Measurements from ENCODE around the gene ALPK1.

Gene ALPK1

DNA sequence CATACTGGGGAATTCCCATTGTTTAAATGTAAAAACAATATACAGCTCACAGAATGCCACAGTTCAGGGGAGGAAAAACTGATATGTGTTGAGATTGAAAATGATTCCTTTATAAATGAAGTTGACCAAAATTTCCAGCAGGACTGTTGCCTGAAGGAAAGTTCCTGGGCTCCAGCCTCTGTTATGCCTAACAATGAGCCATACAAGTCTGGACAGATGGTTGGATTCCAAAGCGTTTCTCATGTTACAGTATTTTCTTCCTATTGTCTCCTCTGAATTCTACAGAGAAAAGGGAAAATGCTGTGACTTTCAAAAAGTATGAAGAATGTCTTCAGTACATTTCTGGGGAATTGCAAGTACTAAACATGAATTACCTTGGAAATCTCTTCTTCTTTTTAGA is 73.3 kb downstream of the ALPK1 start:
- no peak overlapping the region for H3K27ac ChIP-seq (ENCODE audit: low read length, poor library complexity, severe bottlenecking)
- no peak overlapping the region for H3K9ac ChIP-seq (ENCODE audit: low read length)
- no peaks in the 10 kb centered on the region for H3K36me3 ChIP-seq (ENCODE audit: control insufficient read depth in 1 of 2, insufficient read depth in 2 of 2, low read depth in 1 of 2, low read length in 2 of 2)
- H3K4ac ChIP-seq (ENCODE audit: low read depth in 1 of 2, low read length in 2 of 2), result no peak overlapping the region
- H2AK5ac ChIP-seq (ENCODE audit: low read length, severe bottlenecking), result no peak overlapping the region
- WGBS, result 100% methylated on average over 1 of the region's 1 CpG
- no peak overlapping the region for H3K14ac ChIP-seq (ENCODE audit: low read length in 2 of 2)
- no peak overlapping the region for H3K4me3 ChIP-seq (ENCODE audit: insufficient read depth in 1 of 2, low read depth in 1 of 2, low read length in 2 of 2)
- no peak overlapping the region for H2AFZ ChIP-seq (ENCODE audit: low read depth, low read length)
- H3K27me3 ChIP-seq (ENCODE audit: control insufficient read depth in 1 of 2, insufficient read depth in 1 of 2, low read length in 2 of 2), result no peaks in the 10 kb centered on the region
- no peak overlapping the region for H3K23ac ChIP-seq (ENCODE audit: low read length in 2 of 2)
- no peak overlapping the region for H2BK120ac ChIP-seq (ENCODE audit: low read depth, low read length)
- H3K4me2 ChIP-seq (ENCODE audit: low read length, poor library complexity, severe bottlenecking), result no peak overlapping the region
- H4K91ac ChIP-seq (ENCODE audit: low read length), result no peak overlapping the region
- no peaks in the 10 kb centered on the region for H3K9me3 ChIP-seq (ENCODE audit: control insufficient read depth, low read length)
- H3K18ac ChIP-seq (ENCODE audit: low read depth in 1 of 2, low read length in 2 of 2), result no peak overlapping the region
- no peaks in the 10 kb centered on the region for H3K4me1 ChIP-seq (ENCODE audit: control insufficient read depth, insufficient read depth, low read depth, low read length)
- no peak overlapping the region for H4K8ac ChIP-seq (ENCODE audit: low read length)
- no peaks in the 10 kb centered on the region for H3K79me1 ChIP-seq (replicated peaks; ENCODE audit: low read length, poor library complexity, severe bottlenecking)
- no peak overlapping the region for H2BK12ac ChIP-seq (ENCODE audit: low read length in 2 of 2)
- no peak overlapping the region for H2BK15ac ChIP-seq (ENCODE audit: low read depth, poor library complexity, severe bottlenecking)
- DNase-seq, result no peak
- no peak overlapping the region for H2BK5ac ChIP-seq (ENCODE audit: low read depth, low read length, poor library complexity, severe bottlenecking)

DNA sequence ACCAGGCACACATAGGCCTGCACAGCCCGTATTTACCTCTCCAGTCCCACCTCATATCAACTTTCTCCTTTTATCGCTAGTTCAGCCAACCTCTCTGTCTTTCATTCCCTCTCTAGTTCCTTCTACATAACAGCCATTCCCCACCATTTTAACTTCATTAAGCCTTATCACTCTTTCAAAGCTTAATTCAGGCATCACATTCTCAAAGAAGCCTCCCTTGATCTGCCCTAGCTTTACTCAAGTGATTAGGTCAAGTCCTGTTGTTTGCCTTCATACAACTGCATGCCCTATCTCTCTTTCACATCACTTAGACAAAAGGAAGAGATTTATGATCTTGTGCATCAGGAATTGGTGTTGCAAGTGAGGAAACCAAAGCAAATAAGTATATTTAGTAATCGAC is 74.2 kb downstream of the ALPK1 start:
- Histone ChIP-seq H3K36me3 (ENCODE audit: control insufficient read depth in 1 of 2, insufficient read depth in 2 of 2, low read depth in 1 of 2, low read length in 2 of 2) (no peaks in the 10 kb centered on the region), H3K9me3 (ENCODE audit: control insufficient read depth, low read length) (no peaks in the 10 kb centered on the region), H3K4ac (ENCODE audit: low read depth in 1 of 2, low read length in 2 of 2) (no peak overlapping the region), H3K4me3 (ENCODE audit: insufficient read depth in 1 of 2, low read depth in 1 of 2, low read length in 2 of 2) (no peak overlapping the region), H4K91ac (ENCODE audit: low read length) (no peak overlapping the region), H3K18ac (ENCODE audit: low read depth in 1 of 2, low read length in 2 of 2) (no peak overlapping the region), H2BK5ac (ENCODE audit: low read depth, low read length, poor library complexity, severe bottlenecking) (no peak overlapping the region), H2BK12ac (ENCODE audit: low read length in 2 of 2) (no peak overlapping the region), H3K4me2 (ENCODE audit: low read length, poor library complexity, severe bottlenecking) (no peak overlapping the region), H3K14ac (ENCODE audit: low read length in 2 of 2) (no peak overlapping the region), H3K9ac (ENCODE audit: low read length) (no peak overlapping the region), H3K27me3 (ENCODE audit: control insufficient read depth in 1 of 2, insufficient read depth in 1 of 2, low read length in 2 of 2) (no peaks in the 10 kb centered on the region), H3K79me1 (replicated peaks; ENCODE audit: low read length, poor library complexity, severe bottlenecking) (no peaks in the 10 kb centered on the region), H2AK5ac (ENCODE audit: low read length, severe bottlenecking) (no peak overlapping the region), H3K4me1 (ENCODE audit: control insufficient read depth, insufficient read depth, low read depth, low read length) (no peaks in the 10 kb centered on the region), H3K23ac (ENCODE audit: low read length in 2 of 2) (no peak overlapping the region), H4K8ac (ENCODE audit: low read length) (no peak overlapping the region), H2BK120ac (ENCODE audit: low read depth, low read length) (no peak overlapping the region), H3K27ac (ENCODE audit: low read length, poor library complexity, severe bottlenecking) (no peak overlapping the region), H2BK15ac (ENCODE audit: low read depth, poor library complexity, severe bottlenecking) (no peak overlapping the region), H2AFZ (ENCODE audit: low read depth, low read length) (no peak overlapping the region)
- 85% methylated on average over 2 of the region's 3 CpGs for WGBS
- no peak for DNase-seq

- H4K8ac ChIP-seq (ENCODE audit: low read length), result no peak overlapping the region
- no peak overlapping the region for H3K4me3 ChIP-seq (ENCODE audit: insufficient read depth in 1 of 2, low read depth in 1 of 2, low read length in 2 of 2)
- no peak overlapping the region for H3K18ac ChIP-seq (ENCODE audit: low read depth in 1 of 2, low read length in 2 of 2)
- no peak overlapping the region for H3K4me2 ChIP-seq (ENCODE audit: low read length, poor library complexity, severe bottlenecking)
- peaks cover 4% of the 10 kb centered on the region for H3K4me1 ChIP-seq (ENCODE audit: control insufficient read depth, insufficient read depth, low read depth, low read length)
- no peaks in the 10 kb centered on the region for H3K79me1 ChIP-seq (replicated peaks; ENCODE audit: low read length, poor library complexity, severe bottlenecking)
- H3K23ac ChIP-seq (ENCODE audit: low read length in 2 of 2), result no peak overlapping the region
- no peak overlapping the region for H2BK120ac ChIP-seq (ENCODE audit: low read depth, low read length)
- H3K9me3 ChIP-seq (ENCODE audit: control insufficient read depth, low read length), result no peaks in the 10 kb centered on the region
- H2BK15ac ChIP-seq (ENCODE audit: low read depth, poor library complexity, severe bottlenecking), result no peak overlapping the region
- H2AK5ac ChIP-seq (ENCODE audit: low read length, severe bottlenecking), result no peak overlapping the region
- no peak overlapping the region for H3K9ac ChIP-seq (ENCODE audit: low read length)
- no peak for DNase-seq
- H2AFZ ChIP-seq (ENCODE audit: low read depth, low read length), result no peak overlapping the region
- no peak overlapping the region for H3K4ac ChIP-seq (ENCODE audit: low read depth in 1 of 2, low read length in 2 of 2)
- no peak overlapping the region for H4K91ac ChIP-seq (ENCODE audit: low read length)
- WGBS, result 100% methylated on average over 1 of the region's 2 CpGs
- H3K36me3 ChIP-seq (ENCODE audit: control insufficient read depth in 1 of 2, insufficient read depth in 2 of 2, low read depth in 1 of 2, low read length in 2 of 2), result no peaks in the 10 kb centered on the region
- H2BK5ac ChIP-seq (ENCODE audit: low read depth, low read length, poor library complexity, severe bottlenecking), result no peak overlapping the region
- no peak overlapping the region for H2BK12ac ChIP-seq (ENCODE audit: low read length in 2 of 2)
- H3K14ac ChIP-seq (ENCODE audit: low read length in 2 of 2), result no peak overlapping the region
- no peaks in the 10 kb centered on the region for H3K27me3 ChIP-seq (ENCODE audit: control insufficient read depth in 1 of 2, insufficient read depth in 1 of 2, low read length in 2 of 2)
- H3K27ac ChIP-seq (ENCODE audit: low read length, poor library complexity, severe bottlenecking), result no peak overlapping the region
Observed at GRCh38 chr4:112374850-112375249, 77.7 kb downstream of the ALPK1 start.

GRCh38 chr4:112377171-112377570 is 80.0 kb downstream of the ALPK1 start:
- DNase-seq, result no peak
- H3K18ac ChIP-seq (ENCODE audit: low read depth in 1 of 2, low read length in 2 of 2), result no peak overlapping the region
- H3K4me2 ChIP-seq (ENCODE audit: low read length, poor library complexity, severe bottlenecking), result no peak overlapping the region
- no peak overlapping the region for H2AFZ ChIP-seq (ENCODE audit: low read depth, low read length)
- no peak overlapping the region for H2BK5ac ChIP-seq (ENCODE audit: low read depth, low read length, poor library complexity, severe bottlenecking)
- H2BK120ac ChIP-seq (ENCODE audit: low read depth, low read length), result no peak overlapping the region
- no peak overlapping the region for H3K9ac ChIP-seq (ENCODE audit: low read length)
- no peak overlapping the region for H3K4ac ChIP-seq (ENCODE audit: low read depth in 1 of 2, low read length in 2 of 2)
- no peak overlapping the region for H3K14ac ChIP-seq (ENCODE audit: low read length in 2 of 2)
- no peak overlapping the region for H3K23ac ChIP-seq (ENCODE audit: low read length in 2 of 2)
- no peaks in the 10 kb centered on the region for H3K9me3 ChIP-seq (ENCODE audit: control insufficient read depth, low read length)
- H3K36me3 ChIP-seq (ENCODE audit: control insufficient read depth in 1 of 2, insufficient read depth in 2 of 2, low read depth in 1 of 2, low read length in 2 of 2), result peaks cover 0 to under 1% of the 10 kb centered on the region in 2 experiments
- H4K91ac ChIP-seq (ENCODE audit: low read length), result no peak overlapping the region
- H2BK15ac ChIP-seq (ENCODE audit: low read depth, poor library complexity, severe bottlenecking), result no peak overlapping the region
- H3K4me3 ChIP-seq (ENCODE audit: insufficient read depth in 1 of 2, low read depth in 1 of 2, low read length in 2 of 2), result no peak overlapping the region
- H3K79me1 ChIP-seq (replicated peaks; ENCODE audit: low read length, poor library complexity, severe bottlenecking), result no peaks in the 10 kb centered on the region
- H3K27ac ChIP-seq (ENCODE audit: low read length, poor library complexity, severe bottlenecking), result no peak overlapping the region
- H2AK5ac ChIP-seq (ENCODE audit: low read length, severe bottlenecking), result no peak overlapping the region
- no peak overlapping the region for H4K8ac ChIP-seq (ENCODE audit: low read length)
- peaks cover 4% of the 10 kb centered on the region for H3K4me1 ChIP-seq (ENCODE audit: control insufficient read depth, insufficient read depth, low read depth, low read length)
- 80% methylated on average over 6 of the region's 6 CpGs for WGBS
- H3K27me3 ChIP-seq (ENCODE audit: control insufficient read depth in 1 of 2, insufficient read depth in 1 of 2, low read length in 2 of 2), result no peaks in the 10 kb centered on the region
- H2BK12ac ChIP-seq (ENCODE audit: low read length in 2 of 2), result no peak overlapping the region
